Measurements from ENCODE around the gene KLRC4. TPM values are rescaled to one million over a fixed set of nuclear protein-coding genes. Genes with fewer than 3 reads are reported as not detected.
"Not testable (repeated sequence)": the region's sequence is repeated elsewhere in the genome, so short reads cannot be mapped to it uniquely, and the experiment has no call there.

KLRC4 gene
- total RNA-seq, 1 experiment from 2014 or later: not detected

- H3K9me3 ChIP-seq (ENCODE audit: insufficient read depth, low read depth): no peaks in the 10 kb centered on the region
- H3K4me3 ChIP-seq: no peak overlapping the region
- H4K20me1 ChIP-seq (ENCODE audit: insufficient read depth): no peaks in the 10 kb centered on the region
- no peaks in the 10 kb centered on the region for H3K27me3 ChIP-seq (ENCODE audit: insufficient read depth, low read depth)
- no peaks in the 10 kb centered on the region for H3K9me2 ChIP-seq (ENCODE audit: insufficient read depth)
- TF ChIP-seq CTCF (conservative IDR thresholded peaks at IDR 0.05): no peak
- TF ChIP-seq EZH2 (IDR thresholded peaks at IDR 0.05; ENCODE audit: low read depth): no peak
- CTCF ChIA-PET: no interaction called here
- H3K79me2 ChIP-seq (ENCODE audit: low read depth): no peaks in the 10 kb centered on the region
- intact Hi-C loops (cut with micrococcal nuclease; ENCODE audit: unreplicated experiment): loop anchor here (5.0 to 10.0 kb wide), 2 partner anchors 37 to 385 kb away; no protein-coding TSS in a partner anchor
- POLR2A ChIA-PET (ENCODE audit: unreplicated experiment): no interaction called here
- no peaks in the 10 kb centered on the region for H3K36me3 ChIP-seq (ENCODE audit: low read depth)
- no peak overlapping the region for H3K27ac ChIP-seq
- no peak overlapping the region for H3K4me2 ChIP-seq
- H3F3A ChIP-seq (ENCODE audit: insufficient read depth, low read depth): no peaks in the 10 kb centered on the region; the same call in 1 of the 2 replicates
- no TSS peak for BruUV-seq (replicated peaks)
- H2AFZ ChIP-seq: no peak overlapping the region
- DNase-seq: no peak
- peaks cover 11% of the 10 kb centered on the region for H3K4me1 ChIP-seq (replicated peaks; ENCODE audit: insufficient read depth)
Measured at GRCh38 chr12:10369557-10370415, 39.8 kb downstream of the KLRC4 start.

GRCh38 chr12:10368206-10369171, 41.1 kb downstream of the KLRC4 start:
- POLR2A ChIA-PET (ENCODE audit: unreplicated experiment): no interaction called here
- no peaks in the 10 kb centered on the region for H3K9me2 ChIP-seq (ENCODE audit: insufficient read depth)
- TF ChIP-seq EZH2 (IDR thresholded peaks at IDR 0.05; ENCODE audit: low read depth) (no peak), CTCF (conservative IDR thresholded peaks at IDR 0.05) (no peak)
- peaks cover 17% of the 10 kb centered on the region for H3K4me1 ChIP-seq (replicated peaks; ENCODE audit: insufficient read depth)
- no peaks in the 10 kb centered on the region for H3K9me3 ChIP-seq (ENCODE audit: insufficient read depth, low read depth)
- H2AFZ ChIP-seq: no peak overlapping the region
- no peak for DNase-seq
- H3K4me3 ChIP-seq: no peak overlapping the region
- no peaks in the 10 kb centered on the region for H3K27me3 ChIP-seq (ENCODE audit: insufficient read depth, low read depth)
- H4K20me1 ChIP-seq (ENCODE audit: insufficient read depth): no peaks in the 10 kb centered on the region
- no TSS peak for BruUV-seq (replicated peaks)
- H3F3A ChIP-seq (ENCODE audit: insufficient read depth, low read depth): no peaks in the 10 kb centered on the region; the same call in 1 of the 2 replicates
- no peaks in the 10 kb centered on the region for H3K36me3 ChIP-seq (ENCODE audit: low read depth)
- H3K27ac ChIP-seq: no peak overlapping the region
- no peak overlapping the region for H3K4me2 ChIP-seq
- intact Hi-C loops (cut with micrococcal nuclease; ENCODE audit: unreplicated experiment): loop anchor here (5.0 to 10.0 kb wide), 2 partner anchors 36 to 386 kb away; no protein-coding TSS in a partner anchor
- H3K79me2 ChIP-seq (ENCODE audit: low read depth): no peaks in the 10 kb centered on the region
- CTCF ChIA-PET: no interaction called here

- H3K36me3 ChIP-seq (ENCODE audit: low read depth); H3F3A ChIP-seq (ENCODE audit: insufficient read depth, low read depth); DNase-seq; H4K20me1 ChIP-seq (ENCODE audit: insufficient read depth); H3K79me2 ChIP-seq (ENCODE audit: low read depth); H3K27me3 ChIP-seq (ENCODE audit: insufficient read depth, low read depth); H3K9me2 ChIP-seq (ENCODE audit: insufficient read depth); H3K4me2 ChIP-seq; H3K27ac ChIP-seq; BruUV-seq (replicated peaks); H3K4me3 ChIP-seq; H3K9me3 ChIP-seq (ENCODE audit: insufficient read depth, low read depth); POLR2A ChIA-PET (ENCODE audit: unreplicated experiment); H2AFZ ChIP-seq: not testable (repeated sequence)
- CTCF ChIA-PET: interaction anchor here (0.5 to 0.8 kb wide), 2 partner anchors 194 to 358 kb away, joined by 3 to 8 read pairs; no protein-coding TSS in a partner anchor
- intact Hi-C loops (cut with micrococcal nuclease; ENCODE audit: unreplicated experiment): loop anchor here (5.0 to 10.0 kb wide), 2 partner anchors 35 to 387 kb away; no protein-coding TSS in a partner anchor
- peaks cover 17% of the 10 kb centered on the region for H3K4me1 ChIP-seq (replicated peaks; ENCODE audit: insufficient read depth)
Measured at GRCh38 chr12:10367714-10368113, 41.8 kb downstream of the KLRC4 start.

Measured in PC-9 (cell line).